Endothelial cell of umbilical vein (primary cell): Measurements from ENCODE around the gene PPFIA1. TPM values are rescaled to one million over a fixed set of nuclear protein-coding genes. Genes with fewer than 3 reads are reported as not detected.
"Not testable (repeated sequence)": the region's sequence is repeated elsewhere in the genome, so short reads cannot be mapped to it uniquely, and the experiment has no call there.

Source experiments
- BruUV-seq: library from RNA; stranded (reverse); fragments of 400-500 nt; replicated peaks from 2 replicates; lab custom pipeline; 2021; lab: Mats Ljungman, UMichigan
- CTCF ChIA-PET: fragments of 300-600, 350-600 bp; sonication (Branson Sonifier 250); formaldehyde crosslinking; loops from one replicate; lab custom pipeline; 2021; ENCODE audit warnings: antibody characterized with exemption, inconsistent platforms; lab: Charles Lee
- POLR2A ChIA-PET: fragments of 300-600, 350-600 bp; sonication (Branson Sonifier 250); formaldehyde crosslinking; loops from one replicate; lab custom pipeline; 2021; ENCODE audit warnings: antibody characterized with exemption, inconsistent platforms; lab: Charles Lee
- DNase-seq: peaks from one replicate; pipeline ENCODE4 v3.0.0-alpha.2; 2011; ENCODE audit warnings: low read depth, low spot score
- FAIRE-seq: peaks from 2 replicates; lab custom pipeline; 2011; peaks lifted over from hg19 to GRCh38; lab: Jason Lieb, UNC
- H2AFZ ChIP-seq: 2 replicates; pipeline ENCODE4 v1.6.0; 2012; ENCODE audit warnings: low read depth, low read length, control low read depth, inconsistent platforms
- H3K27ac ChIP-seq: 2 replicates; pipeline ENCODE4 v1.5.1; 2011; ENCODE audit warnings: low read depth, mild to moderate bottlenecking, control low read depth, low read length, moderate library complexity; ENCODE audit not compliant: insufficient read depth
- H3K27me3 ChIP-seq, 2 experiments: 2 replicates each; pipeline versions ENCODE4 v1.6.0 to v1.6.1; 2011; ENCODE audit warnings: low read length in 2 of 2, mixed read lengths in 1 of 2; ENCODE audit not compliant: control insufficient read depth in 2 of 2, insufficient read depth in 2 of 2
- H3K36me3 ChIP-seq, 2 experiments: 2 replicates in 1 of 2; 3 replicates in 1 of 2; pipeline ENCODE4 v1.5.1; 2011; ENCODE audit warnings: low read length in 2 of 2, mild to moderate bottlenecking in 1 of 2, moderate library complexity in 1 of 2; ENCODE audit not compliant: control insufficient read depth in 2 of 2, insufficient read depth in 2 of 2; ENCODE audit errors: extremely low read depth in 1 of 2
- H3K4me1 ChIP-seq: 3 replicates; pipeline ENCODE4 v1.5.1; 2011; ENCODE audit warnings: mild to moderate bottlenecking, low read length; ENCODE audit not compliant: control insufficient read depth, insufficient read depth; ENCODE audit errors: extremely low read depth
- H3K4me2 ChIP-seq: 2 replicates; pipeline ENCODE4 v1.6.1; 2011; ENCODE audit warnings: low read length, control low read depth, mixed read lengths; ENCODE audit not compliant: insufficient read depth
- H3K4me3 ChIP-seq, 3 experiments: fragments of 200-600 bp in 1 of 3; sonication (generic), shearing (Covaris generic) in 1 of 3; replicated peaks in 1 of 3; 2 replicates each; pipeline ENCODE4 v1.5.1; 2011 to 2016; ENCODE audit warnings: control low read depth in 3 of 3, low read length in 3 of 3, mild to moderate bottlenecking in 2 of 3, inconsistent platforms in 1 of 3, low read depth in 1 of 3, moderate library complexity in 1 of 3; ENCODE audit not compliant: insufficient read depth in 1 of 3
- H3K79me2 ChIP-seq: 2 replicates; pipeline ENCODE4 v1.6.0; 2012; ENCODE audit warnings: low read length, inconsistent platforms; ENCODE audit not compliant: control insufficient read depth, insufficient read depth
- H3K9ac ChIP-seq: replicated peaks from 2 replicates; pipeline ENCODE3; 2011; ENCODE audit warnings: low read length, control low read depth; ENCODE audit not compliant: insufficient read depth; ENCODE audit errors: extremely low read depth
- H3K9me1 ChIP-seq: replicated peaks from 3 replicates; pipeline ENCODE4 v1.6.0; 2011; ENCODE audit warnings: mild to moderate bottlenecking, low read length; ENCODE audit not compliant: control insufficient read depth, insufficient read depth; ENCODE audit errors: extremely low read depth
- H3K9me3 ChIP-seq: replicated peaks from 2 replicates; pipeline ENCODE4 v1.5.1; 2012; ENCODE audit warnings: low read length, inconsistent platforms; ENCODE audit not compliant: control insufficient read depth, insufficient read depth
- H4K20me1 ChIP-seq: replicated peaks from 2 replicates; pipeline ENCODE3; 2011; ENCODE audit warnings: mild to moderate bottlenecking, low read length; ENCODE audit not compliant: control insufficient read depth, insufficient read depth; ENCODE audit errors: extremely low read depth
- CTCF ChIP-seq, 2 donors: IDR thresholded peaks; 1 replicate in 1 of 2; 2 replicates in 1 of 2; pipeline ENCODE4 v1.5.1; 2011; ENCODE audit warnings: low read length in 2 of 2, mild to moderate bottlenecking in 2 of 2, moderate library complexity in 2 of 2, control low read depth in 1 of 2, inconsistent platforms in 1 of 2, low read depth in 1 of 2; ENCODE audit not compliant: insufficient read depth in 1 of 2; ENCODE audit errors: extremely low read depth in 1 of 2
- EZH2 ChIP-seq: IDR thresholded peaks from 2 replicates; pipeline ENCODE4 v1.6.1; 2012; ENCODE audit warnings: borderline replicate concordance, low read depth, mild to moderate bottlenecking, moderate library complexity, low read length, inconsistent platforms; ENCODE audit not compliant: severe bottlenecking
- FOS ChIP-seq: IDR thresholded peaks from 2 replicates; pipeline ENCODE4 v1.6.1; 2011; ENCODE audit warnings: mild to moderate bottlenecking, low read length, moderate library complexity, borderline replicate concordance; ENCODE audit not compliant: insufficient read depth
- GATA2 ChIP-seq: IDR thresholded peaks from 2 replicates; pipeline ENCODE4 v1.7.0; 2011; ENCODE audit warnings: low read depth, mild to moderate bottlenecking, moderate library complexity, mixed read lengths, low read length; ENCODE audit not compliant: insufficient read length, insufficient read depth
- JUN ChIP-seq: IDR thresholded peaks from 2 replicates; pipeline ENCODE4 v1.6.1; 2011; ENCODE audit warnings: borderline replicate concordance, low read depth; ENCODE audit not compliant: insufficient read length, insufficient read depth
- MYC ChIP-seq: IDR thresholded peaks from one replicate; pipeline ENCODE4 v1.6.1; 2011; ENCODE audit warnings: mild to moderate bottlenecking, low read depth, low read length
- POLR2A ChIP-seq: IDR thresholded peaks from 2 replicates; pipeline ENCODE4 v1.6.1; 2012; ENCODE audit warnings: low read depth, mild to moderate bottlenecking, control low read depth, low read length
- POLR2AphosphoS5 ChIP-seq: IDR thresholded peaks from 2 replicates; pipeline ENCODE4 v1.6.1; 2012; ENCODE audit warnings: low read depth, mild to moderate bottlenecking, control low read depth, low read length, moderate library complexity; ENCODE audit not compliant: insufficient read depth
- dilution Hi-C: fragments of 300-500 bp; cut with MboI; formaldehyde crosslinking; loops from one replicate; pipeline ENCODE4 v1.15.0; 2019; ENCODE audit warnings: low sequenced_read_pairs; ENCODE audit not compliant: extremely low pct_ligation_motif_present
- intact Hi-C: fragments of 100-400 bp; cut with micrococcal nuclease; formaldehyde crosslinking; loops from one replicate; pipeline ENCODE4 v1.10.0; 2022
- polyA plus RNA-seq, 4 experiments: library from polyadenylated mRNA; depleted of rRNA in 3 of 4; stranded (reverse) in 3 of 4; unstranded in 1 of 4; fragments of >200 nt; gene quantifications; 2 replicates each; pipeline versions ENCODE4 v1.2.1 to v1.2.3, GENCODE V29; 2011 to 2012; ENCODE audit warnings: missing spikeins in 1 of 4
- total RNA-seq: library from RNA; stranded (reverse); gene quantifications from 2 replicates; pipeline ENCODE4 v1.2.3, GENCODE V29; 2021
- TF ChIP-seq, protein P1 (sequence below): IDR thresholded peaks from 2 replicates; pipeline ENCODE4 v1.6.1; 2011; ENCODE audit not compliant: insufficient read depth, insufficient read length

PPFIA1 gene
- total and polyA plus RNA-seq, 2 donors (not counting 3 experiments of a cell fraction or from before 2014, with no cell fraction given), result 44.3 to 60.9 TPM

- H3K27ac ChIP-seq, H3K9me3 ChIP-seq, CTCF ChIA-PET, POLR2A ChIA-PET, H3K9ac ChIP-seq, BruUV-seq, DNase-seq, H2AFZ ChIP-seq, FAIRE-seq, H3K27me3 ChIP-seq, dilution Hi-C loops, H3K9me1 ChIP-seq, H3K4me1 ChIP-seq, H3K4me3 ChIP-seq, H4K20me1 ChIP-seq, H3K4me2 ChIP-seq, intact Hi-C loops: not testable (repeated sequence)
- H3K36me3 ChIP-seq, result peaks cover 47 to 62% of the 10 kb centered on the region in 2 experiments
- peaks cover 31% of the 10 kb centered on the region for H3K79me2 ChIP-seq
Measured at GRCh38 chr11:70408326-70408725, 137.8 kb downstream of the PPFIA1 start.

GRCh38 chr11:70409437-70409836 lies 138.9 kb downstream of the PPFIA1 start:
- FAIRE-seq (no peak), DNase-seq (no peak)
- Histone ChIP-seq H3K9me3 (no peaks in the 10 kb centered on the region), H3K36me3 (peaks cover 48 to 70% of the 10 kb centered on the region in 2 experiments), H4K20me1 (no peaks in the 10 kb centered on the region), H3K4me3 (no peak overlapping the region), H3K27ac (no peak overlapping the region), H3K27me3 (no peaks in the 10 kb centered on the region), H3K9me1 (no peaks in the 10 kb centered on the region), H3K4me1 (peaks cover 7% of the 10 kb centered on the region), H3K4me2 (no peak overlapping the region), H3K9ac (no peak overlapping the region), H3K79me2 (peaks cover 20% of the 10 kb centered on the region), H2AFZ (no peak overlapping the region)
- ChIA-PET POLR2A (no interaction called here), CTCF (no interaction called here)
- no TSS peak for BruUV-seq
- dilution Hi-C loops, result no loop called here
- intact Hi-C loops, result no loop called here
- TF ChIP-seq CTCF (IDR thresholded peaks at IDR 0.05; ENCODE audit: extremely low read depth in 1 of 2, insufficient read depth in 1 of 2, low read depth in 1 of 2, low read length in 2 of 2), result no peak
- TF ChIP-seq GATA2, result no peak
- no peak for TF ChIP-seq MYC
- no peak for TF ChIP-seq POLR2A
- no peak for TF ChIP-seq POLR2AphosphoS5
- TF ChIP-seq, protein P1, sequence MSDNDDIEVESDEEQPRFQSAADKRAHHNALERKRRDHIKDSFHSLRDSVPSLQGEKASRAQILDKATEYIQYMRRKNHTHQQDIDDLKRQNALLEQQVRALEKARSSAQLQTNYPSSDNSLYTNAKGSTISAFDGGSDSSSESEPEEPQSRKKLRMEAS, result no peak
- no peak for TF ChIP-seq EZH2
- no peak for TF ChIP-seq FOS
- no peak for TF ChIP-seq JUN
